ENCODE data around the gene PDGFD. TPM values are rescaled to one million over a fixed set of nuclear protein-coding genes. Genes with fewer than 3 reads are reported as not detected.

The PDGFD gene
- total RNA-seq, 1 donor from 2014 or later = 17.2 TPM

GRCh38 chr11:103924166-103925013 lies 239.6 kb downstream of the PDGFD start:
- Mint-ChIP-seq H3K27me3 (ENCODE audit: unreplicated experiment) (no peaks in the 10 kb centered on the region), H3K9me3 (ENCODE audit: unreplicated experiment) (no peaks in the 10 kb centered on the region), H3K4me1 (ENCODE audit: unreplicated experiment) (no peaks in the 10 kb centered on the region), H3K36me3 (ENCODE audit: low read depth, unreplicated experiment) (no peaks in the 10 kb centered on the region), H3K4me3 (ENCODE audit: unreplicated experiment) (no peak overlapping the region), H3K27ac (ENCODE audit: unreplicated experiment) (no peak overlapping the region)
- no peak for TF ChIP-seq CTCF (IDR thresholded peaks at IDR 0.05; ENCODE audit: unreplicated experiment)
- no peak for DNase-seq (ENCODE audit: low spot score)

GRCh38 chr11:103923451-103923931 lies 240.5 kb downstream of the PDGFD start:
- no peaks in the 10 kb centered on the region for H3K27me3 Mint-ChIP-seq (ENCODE audit: unreplicated experiment)
- no peaks in the 10 kb centered on the region for H3K36me3 Mint-ChIP-seq (ENCODE audit: low read depth, unreplicated experiment)
- no peak for DNase-seq (ENCODE audit: low spot score)
- no peaks in the 10 kb centered on the region for H3K9me3 Mint-ChIP-seq (ENCODE audit: unreplicated experiment)
- H3K27ac Mint-ChIP-seq (ENCODE audit: unreplicated experiment) = no peak overlapping the region
- no peak for TF ChIP-seq CTCF (IDR thresholded peaks at IDR 0.05; ENCODE audit: unreplicated experiment)
- H3K4me1 Mint-ChIP-seq (ENCODE audit: unreplicated experiment) = no peaks in the 10 kb centered on the region
- no peak overlapping the region for H3K4me3 Mint-ChIP-seq (ENCODE audit: unreplicated experiment)

- H3K4me3 Mint-ChIP-seq (ENCODE audit: unreplicated experiment) = no peak overlapping the region
- no peaks in the 10 kb centered on the region for H3K4me1 Mint-ChIP-seq (ENCODE audit: unreplicated experiment)
- no peak for TF ChIP-seq CTCF (IDR thresholded peaks at IDR 0.05; ENCODE audit: unreplicated experiment)
- no peaks in the 10 kb centered on the region for H3K9me3 Mint-ChIP-seq (ENCODE audit: unreplicated experiment)
- no peak for DNase-seq (ENCODE audit: low spot score)
- no peak overlapping the region for H3K27ac Mint-ChIP-seq (ENCODE audit: unreplicated experiment)
- no peaks in the 10 kb centered on the region for H3K27me3 Mint-ChIP-seq (ENCODE audit: unreplicated experiment)
- H3K36me3 Mint-ChIP-seq (ENCODE audit: low read depth, unreplicated experiment) = no peaks in the 10 kb centered on the region
Observed at GRCh38 chr11:103920933-103921332, 243.0 kb downstream of the PDGFD start.

GRCh38 chr11:103920449-103920848 lies 243.5 kb downstream of the PDGFD start:
- no peak for TF ChIP-seq CTCF (IDR thresholded peaks at IDR 0.05; ENCODE audit: unreplicated experiment)
- no peak for DNase-seq (ENCODE audit: low spot score)
- Mint-ChIP-seq H3K4me3 (ENCODE audit: unreplicated experiment) (no peak overlapping the region), H3K4me1 (ENCODE audit: unreplicated experiment) (no peaks in the 10 kb centered on the region), H3K27ac (ENCODE audit: unreplicated experiment) (no peak overlapping the region), H3K27me3 (ENCODE audit: unreplicated experiment) (no peaks in the 10 kb centered on the region), H3K36me3 (ENCODE audit: low read depth, unreplicated experiment) (no peaks in the 10 kb centered on the region), H3K9me3 (ENCODE audit: unreplicated experiment) (no peaks in the 10 kb centered on the region)

- H3K4me1 Mint-ChIP-seq (ENCODE audit: unreplicated experiment) = peaks cover 16% of the 10 kb centered on the region
- H3K27me3 Mint-ChIP-seq (ENCODE audit: unreplicated experiment) = no peaks in the 10 kb centered on the region
- H3K9me3 Mint-ChIP-seq (ENCODE audit: unreplicated experiment) = peaks cover 21% of the 10 kb centered on the region
- H3K36me3 Mint-ChIP-seq (ENCODE audit: low read depth, unreplicated experiment) = peaks cover 14% of the 10 kb centered on the region
- no peak overlapping the region for H3K27ac Mint-ChIP-seq (ENCODE audit: unreplicated experiment)
- DNase-seq (ENCODE audit: low spot score) = no peak
- TF ChIP-seq CTCF (IDR thresholded peaks at IDR 0.05; ENCODE audit: unreplicated experiment) = no peak
- H3K4me3 Mint-ChIP-seq (ENCODE audit: unreplicated experiment) = no peak overlapping the region
Observed at GRCh38 chr11:103910721-103911120, 253.2 kb downstream of the PDGFD start.
